ENCODE measurements around the gene ILK.

The ILK gene

DNA sequence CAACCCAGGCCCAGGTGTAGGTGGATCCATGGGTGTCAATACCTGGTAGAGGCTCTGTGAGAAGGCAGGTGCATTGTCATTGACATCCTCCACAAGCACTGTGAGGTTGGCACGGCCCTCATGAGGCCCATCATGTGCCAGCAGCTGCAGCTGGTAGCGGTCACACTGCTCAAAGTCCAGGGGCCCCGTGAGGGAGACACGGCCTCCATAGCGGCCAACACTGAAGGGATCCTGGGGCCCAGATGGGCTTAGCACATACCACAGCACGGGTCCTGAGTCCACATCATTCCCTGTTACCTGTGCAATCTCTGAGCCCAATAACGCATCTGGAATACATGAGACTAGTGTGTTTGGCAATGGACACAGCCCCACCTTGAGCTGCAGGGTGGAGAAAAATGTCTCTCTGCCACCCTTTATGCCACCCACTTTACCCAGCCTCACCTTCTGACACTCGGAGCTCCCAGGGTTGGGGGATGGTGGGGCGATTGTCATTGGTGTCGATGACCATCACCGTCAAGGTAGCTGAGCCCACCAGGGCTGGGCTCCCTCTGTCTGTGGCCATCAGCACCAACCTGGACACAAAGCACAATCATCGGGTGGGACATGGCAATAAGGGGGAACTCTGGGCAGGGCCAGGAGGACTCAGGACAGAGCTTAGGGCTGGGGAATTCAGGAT, 21.7 kb downstream of the ILK start:
- no peaks in the 10 kb centered on the region for H3K36me3 ChIP-seq (ENCODE audit: control insufficient read depth, insufficient read depth, low read length)

GRCh38 chr11:6625832-6626420, 22.4 kb downstream of the ILK start:
- Histone ChIP-seq H3K4me3 (ENCODE audit: low read depth, low read length) (no peak overlapping the region), H3K79me2 (no peaks in the 10 kb centered on the region), H2AFZ (no peak overlapping the region), H3K27ac (no peak overlapping the region), H3K4me1 (no peaks in the 10 kb centered on the region), H3K4me2 (ENCODE audit: low read length) (no peak overlapping the region), H3K27me3 (ENCODE audit: control insufficient read depth, insufficient read depth, low read length) (no peaks in the 10 kb centered on the region), H3K9me3 (ENCODE audit: control insufficient read depth, low read length) (no peaks in the 10 kb centered on the region), H3K9ac (no peak overlapping the region), H3K36me3 (ENCODE audit: control insufficient read depth, insufficient read depth, low read length) (no peaks in the 10 kb centered on the region)
- TF ChIP-seq, protein P1, sequence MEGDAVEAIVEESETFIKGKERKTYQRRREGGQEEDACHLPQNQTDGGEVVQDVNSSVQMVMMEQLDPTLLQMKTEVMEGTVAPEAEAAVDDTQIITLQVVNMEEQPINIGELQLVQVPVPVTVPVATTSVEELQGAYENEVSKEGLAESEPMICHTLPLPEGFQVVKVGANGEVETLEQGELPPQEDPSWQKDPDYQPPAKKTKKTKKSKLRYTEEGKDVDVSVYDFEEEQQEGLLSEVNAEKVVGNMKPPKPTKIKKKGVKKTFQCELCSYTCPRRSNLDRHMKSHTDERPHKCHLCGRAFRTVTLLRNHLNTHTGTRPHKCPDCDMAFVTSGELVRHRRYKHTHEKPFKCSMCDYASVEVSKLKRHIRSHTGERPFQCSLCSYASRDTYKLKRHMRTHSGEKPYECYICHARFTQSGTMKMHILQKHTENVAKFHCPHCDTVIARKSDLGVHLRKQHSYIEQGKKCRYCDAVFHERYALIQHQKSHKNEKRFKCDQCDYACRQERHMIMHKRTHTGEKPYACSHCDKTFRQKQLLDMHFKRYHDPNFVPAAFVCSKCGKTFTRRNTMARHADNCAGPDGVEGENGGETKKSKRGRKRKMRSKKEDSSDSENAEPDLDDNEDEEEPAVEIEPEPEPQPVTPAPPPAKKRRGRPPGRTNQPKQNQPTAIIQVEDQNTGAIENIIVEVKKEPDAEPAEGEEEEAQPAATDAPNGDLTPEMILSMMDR (IDR thresholded peaks at IDR 0.05): no peak

More for the DNA sequence above, 21.7 kb downstream of the ILK start:
- Histone ChIP-seq H3K9ac (no peak overlapping the region), H3K4me2 (ENCODE audit: low read length) (no peak overlapping the region), H3K27me3 (ENCODE audit: control insufficient read depth, insufficient read depth, low read length) (no peaks in the 10 kb centered on the region), H3K27ac (no peak overlapping the region), H3K4me1 (no peaks in the 10 kb centered on the region), H2AFZ (no peak overlapping the region), H3K79me2 (no peaks in the 10 kb centered on the region), H3K9me3 (ENCODE audit: control insufficient read depth, low read length) (no peaks in the 10 kb centered on the region), H3K4me3 (ENCODE audit: low read depth, low read length) (no peak overlapping the region)
- TF ChIP-seq, protein P1 (IDR thresholded peaks at IDR 0.05): no peak

DNA sequence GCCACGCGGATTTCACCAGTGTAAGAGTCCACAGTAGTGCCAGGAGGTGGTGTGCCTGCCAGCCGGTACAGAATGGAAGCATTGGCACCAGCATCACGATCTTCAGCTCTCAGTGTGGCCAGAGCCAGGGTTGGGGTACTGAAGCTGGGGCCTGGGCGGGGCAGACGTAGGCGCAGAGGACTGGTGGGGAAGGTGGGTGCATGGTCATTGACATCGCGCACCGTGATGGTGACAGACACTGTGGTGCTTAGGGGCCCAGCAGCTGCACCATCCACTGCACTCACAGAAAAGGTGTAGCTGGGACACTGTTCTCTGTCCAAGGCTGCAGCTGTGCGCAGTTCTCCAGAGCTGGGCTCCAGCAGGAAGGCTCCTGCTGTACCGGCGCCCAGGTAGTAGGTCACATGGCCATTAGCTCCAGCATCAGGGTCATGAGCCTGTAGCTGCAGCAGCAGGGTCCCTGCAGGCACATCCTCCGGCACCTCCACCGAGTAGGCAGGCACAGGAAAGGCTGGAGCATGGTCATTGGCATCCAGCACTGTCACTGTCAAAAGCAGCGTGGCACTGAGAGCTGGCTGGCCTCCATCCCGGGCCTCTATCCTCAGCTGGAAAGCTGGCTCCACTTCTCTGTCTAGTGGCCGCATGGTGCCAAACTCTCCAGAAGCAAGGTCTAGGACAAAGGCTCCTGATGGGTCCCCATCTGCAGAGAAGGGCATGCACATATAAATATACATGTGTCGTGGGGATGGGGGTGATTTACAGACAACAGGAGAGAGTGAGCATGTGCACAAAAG, 23.6 kb downstream of the ILK start:
- Histone ChIP-seq H3K79me2 (no peaks in the 10 kb centered on the region), H3K4me2 (ENCODE audit: low read length) (no peak overlapping the region), H3K36me3 (ENCODE audit: control insufficient read depth, insufficient read depth, low read length) (no peaks in the 10 kb centered on the region), H3K27ac (no peak overlapping the region), H3K4me3 (ENCODE audit: low read depth, low read length) (no peak overlapping the region), H2AFZ (no peak overlapping the region), H3K27me3 (ENCODE audit: control insufficient read depth, insufficient read depth, low read length) (no peaks in the 10 kb centered on the region), H3K9me3 (ENCODE audit: control insufficient read depth, low read length) (no peaks in the 10 kb centered on the region), H3K4me1 (no peaks in the 10 kb centered on the region), H3K9ac (no peak overlapping the region)
- TF ChIP-seq, protein P1 (IDR thresholded peaks at IDR 0.05): no peak

GRCh38 chr11:6627762-6628241, 24.2 kb downstream of the ILK start:
- Histone ChIP-seq H3K9ac (no peak overlapping the region), H3K4me2 (ENCODE audit: low read length) (no peak overlapping the region), H3K9me3 (ENCODE audit: control insufficient read depth, low read length) (no peaks in the 10 kb centered on the region), H3K27me3 (ENCODE audit: control insufficient read depth, insufficient read depth, low read length) (no peaks in the 10 kb centered on the region), H3K36me3 (ENCODE audit: control insufficient read depth, insufficient read depth, low read length) (no peaks in the 10 kb centered on the region), H3K4me1 (no peaks in the 10 kb centered on the region), H3K79me2 (no peaks in the 10 kb centered on the region), H3K4me3 (ENCODE audit: low read depth, low read length) (no peak overlapping the region), H2AFZ (no peak overlapping the region), H3K27ac (no peak overlapping the region)
- TF ChIP-seq, protein P1 (IDR thresholded peaks at IDR 0.05): no peak
